Measurements from ENCODE around the gene HIGD1C.

HIGD1C gene

GRCh38 chr12:50914872-50915484 is 37.4 kb upstream of the HIGD1C start:
- H3K36me3 ChIP-seq (ENCODE audit: control insufficient read depth, low read length): no peaks in the 10 kb centered on the region
- no peak for TF ChIP-seq CTCF (IDR thresholded peaks at IDR 0.05; ENCODE audit: low read depth, low read length, poor library complexity, severe bottlenecking)
- TF ChIP-seq EZH2phosphoT487 (IDR thresholded peaks at IDR 0.05; ENCODE audit: borderline replicate concordance, low read length): no peak
- no peaks in the 10 kb centered on the region for H3K4me1 ChIP-seq (ENCODE audit: control insufficient read depth, low read length)
- no peaks in the 10 kb centered on the region for H4K20me1 ChIP-seq (ENCODE audit: control insufficient read depth, insufficient read depth, low read depth, low read length)
- no peak overlapping the region for H3K27ac ChIP-seq (ENCODE audit: low read depth, low read length)
- peaks cover 24% of the 10 kb centered on the region for H3K9me3 ChIP-seq (ENCODE audit: control insufficient read depth, insufficient read depth, low read length)
- no peak overlapping the region for H3K4me2 ChIP-seq (ENCODE audit: low read length)
- H3K4me3 ChIP-seq (ENCODE audit: low read length): no peak overlapping the region
- H3F3A ChIP-seq (ENCODE audit: control insufficient read depth, insufficient read depth): no peaks in the 10 kb centered on the region
- H3K79me2 ChIP-seq (ENCODE audit: control insufficient read depth, low read length): no peaks in the 10 kb centered on the region
- H3K9me2 ChIP-seq (replicated peaks; ENCODE audit: control insufficient read depth, low read length): no peaks in the 10 kb centered on the region
- H3K27me3 ChIP-seq (ENCODE audit: control insufficient read depth, low read length): no peaks in the 10 kb centered on the region

GRCh38 chr12:50916292-50916691 is 36.1 kb upstream of the HIGD1C start:
- Histone ChIP-seq H3K27ac (ENCODE audit: low read depth, low read length) (no peak overlapping the region), H3K4me1 (ENCODE audit: control insufficient read depth, low read length) (no peaks in the 10 kb centered on the region), H3F3A (ENCODE audit: control insufficient read depth, insufficient read depth) (peaks cover 2% of the 10 kb centered on the region; the same call in 1 of the 2 replicates), H3K36me3 (ENCODE audit: control insufficient read depth, low read length) (no peaks in the 10 kb centered on the region), H3K9me3 (ENCODE audit: control insufficient read depth, insufficient read depth, low read length) (peaks cover 23% of the 10 kb centered on the region), H3K4me2 (ENCODE audit: low read length) (no peak overlapping the region), H3K9me2 (replicated peaks; ENCODE audit: control insufficient read depth, low read length) (no peaks in the 10 kb centered on the region), H3K79me2 (ENCODE audit: control insufficient read depth, low read length) (no peaks in the 10 kb centered on the region), H3K27me3 (ENCODE audit: control insufficient read depth, low read length) (no peaks in the 10 kb centered on the region), H4K20me1 (ENCODE audit: control insufficient read depth, insufficient read depth, low read depth, low read length) (no peaks in the 10 kb centered on the region), H3K4me3 (ENCODE audit: low read length) (no peak overlapping the region)
- TF ChIP-seq EZH2phosphoT487 (IDR thresholded peaks at IDR 0.05; ENCODE audit: borderline replicate concordance, low read length): no peak
- no peak for TF ChIP-seq CTCF (IDR thresholded peaks at IDR 0.05; ENCODE audit: low read depth, low read length, poor library complexity, severe bottlenecking)

- H3K9me2 ChIP-seq (replicated peaks; ENCODE audit: control insufficient read depth, low read length): no peaks in the 10 kb centered on the region
- no peaks in the 10 kb centered on the region for H3K36me3 ChIP-seq (ENCODE audit: control insufficient read depth, low read length)
- peaks cover 14% of the 10 kb centered on the region for H3K9me3 ChIP-seq (ENCODE audit: control insufficient read depth, insufficient read depth, low read length)
- no peaks in the 10 kb centered on the region for H3K27me3 ChIP-seq (ENCODE audit: control insufficient read depth, low read length)
- H3K4me3 ChIP-seq (ENCODE audit: low read length): no peak overlapping the region
- H3K27ac ChIP-seq (ENCODE audit: low read depth, low read length): no peak overlapping the region
- TF ChIP-seq EZH2phosphoT487 (IDR thresholded peaks at IDR 0.05; ENCODE audit: borderline replicate concordance, low read length) (no peak), CTCF (IDR thresholded peaks at IDR 0.05; ENCODE audit: low read depth, low read length, poor library complexity, severe bottlenecking) (no peak)
- H4K20me1 ChIP-seq (ENCODE audit: control insufficient read depth, insufficient read depth, low read depth, low read length): no peaks in the 10 kb centered on the region
- H3K79me2 ChIP-seq (ENCODE audit: control insufficient read depth, low read length): no peaks in the 10 kb centered on the region
- no peak overlapping the region for H3K4me2 ChIP-seq (ENCODE audit: low read length)
- peaks cover 5% of the 10 kb centered on the region; the same call in 1 of the 2 replicates for H3F3A ChIP-seq (ENCODE audit: control insufficient read depth, insufficient read depth)
- peaks cover 16% of the 10 kb centered on the region for H3K4me1 ChIP-seq (ENCODE audit: control insufficient read depth, low read length)
Observed at GRCh38 chr12:50918584-50919316, 33.6 kb upstream of the HIGD1C start.
